Fibroblast of lung (primary cell): ENCODE data around the gene ISYNA1. TPM values are rescaled to one million over a fixed set of nuclear protein-coding genes. Genes with fewer than 3 reads are reported as not detected.
"Not testable (repeated sequence)": the region's sequence is repeated elsewhere in the genome, so short reads cannot be mapped to it uniquely, and the experiment has no call there.

Experiments used
- DNase-seq, 2 donors: peaks; one replicate each; pipeline versions ENCODE4 v3.0.0 to v3.0.0-alpha.2; 2010; ENCODE audit warnings: low read depth in 2 of 2
- H2AFZ ChIP-seq: 2 replicates; pipeline ENCODE4 v1.5.1; 2012; ENCODE audit warnings: low read length, control low read depth, inconsistent platforms
- H3K27ac ChIP-seq: 2 replicates; pipeline ENCODE4 v1.5.1; 2011; ENCODE audit warnings: low read length, control low read depth; ENCODE audit not compliant: insufficient read depth
- H3K27me3 ChIP-seq: 2 replicates; pipeline ENCODE4 v1.5.1; 2011; ENCODE audit warnings: mild to moderate bottlenecking, low read length; ENCODE audit not compliant: control insufficient read depth, insufficient read depth
- H3K36me3 ChIP-seq: 2 replicates; pipeline ENCODE4 v1.5.1; 2011; ENCODE audit warnings: low read length; ENCODE audit not compliant: control insufficient read depth, insufficient read depth
- H3K4me1 ChIP-seq: 2 replicates; pipeline ENCODE4 v1.5.1; 2011; ENCODE audit warnings: low read length; ENCODE audit not compliant: control insufficient read depth, insufficient read depth; ENCODE audit errors: extremely low read depth
- H3K4me2 ChIP-seq: 2 replicates; pipeline ENCODE4 v1.5.1; 2011; ENCODE audit warnings: low read length, control low read depth; ENCODE audit not compliant: insufficient read depth; ENCODE audit errors: extremely low read depth
- H3K4me3 ChIP-seq, 4 experiments: fragments of 200-600 bp in 1 of 4; sonication (generic) in 1 of 4; replicated peaks in 1 of 4; 2 replicates each; pipeline ENCODE4 v1.5.1; 2011 to 2016; ENCODE audit warnings: low read length in 4 of 4, low read depth in 3 of 4, mild to moderate bottlenecking in 3 of 4, control low read depth in 2 of 4, inconsistent platforms in 1 of 4, mixed read lengths in 1 of 4; ENCODE audit not compliant: insufficient read depth in 1 of 4; ENCODE audit errors: control extremely low read depth in 1 of 4
- H3K79me2 ChIP-seq: 2 replicates; pipeline ENCODE4 v1.5.1; 2012; ENCODE audit warnings: mild to moderate bottlenecking, low read length, inconsistent platforms; ENCODE audit not compliant: control insufficient read depth, insufficient read depth
- H3K9ac ChIP-seq: 2 replicates; pipeline ENCODE4 v1.5.1; 2011; ENCODE audit warnings: mild to moderate bottlenecking, low read length, control low read depth; ENCODE audit not compliant: insufficient read depth
- H3K9me3 ChIP-seq: 2 replicates; pipeline ENCODE4 v1.5.1; 2012; ENCODE audit warnings: low read depth, low read length; ENCODE audit not compliant: control insufficient read depth, insufficient read depth
- H4K20me1 ChIP-seq: 2 replicates; pipeline ENCODE4 v1.5.1; 2011; ENCODE audit warnings: low read length; ENCODE audit not compliant: control insufficient read depth, insufficient read depth; ENCODE audit errors: extremely low read depth
- CTCF ChIP-seq, 2 donors: IDR thresholded peaks in 1 of 2; conservative IDR thresholded peaks in 1 of 2; 1 replicate in 1 of 2; 2 replicates in 1 of 2; pipeline ENCODE4 v1.5.1; 2011 to 2012; ENCODE audit warnings: low read length in 2 of 2, control low read depth in 1 of 2, inconsistent platforms in 1 of 2, low read depth in 1 of 2, mild to moderate bottlenecking in 1 of 2
- EZH2 ChIP-seq: IDR thresholded peaks from 2 replicates; pipeline ENCODE4 v1.5.1; 2012; ENCODE audit warnings: low read length, control low read depth, mild to moderate bottlenecking; ENCODE audit errors: missing control alignments
- polyA plus RNA-seq, 2 donors: library from polyadenylated mRNA; depleted of rRNA in 1 of 2; stranded (reverse) in 1 of 2; unstranded in 1 of 2; fragments of >200 nt; gene quantifications; 2 replicates each; pipeline ENCODE4 v1.2.1, GENCODE V29; 2011 to 2012; ENCODE audit warnings: missing spikeins in 1 of 2
- total RNA-seq: library from RNA; depleted of rRNA; stranded (reverse); fragments of >200 nt; gene quantifications from 2 replicates; pipeline ENCODE4 v1.2.1, GENCODE V29; 2014

The ISYNA1 gene
- total and polyA plus RNA-seq, 2 donors (not counting 1 experiment from before 2014, with no cell fraction given) = 10.3 to 25.6 TPM

GRCh38 chr19:18412610-18413239, 25.2 kb downstream of the ISYNA1 start:
- H3K4me2 ChIP-seq = no peak overlapping the region
- H3K9ac ChIP-seq = no peak overlapping the region
- H3K27me3 ChIP-seq = no peaks in the 10 kb centered on the region
- H3K36me3 ChIP-seq = no peaks in the 10 kb centered on the region
- no peak overlapping the region for H2AFZ ChIP-seq
- TF ChIP-seq EZH2 (no peak), CTCF (conservative IDR thresholded peaks at IDR 0.05 in 1 of 2, IDR thresholded peaks at IDR 0.05 in 1 of 2; ENCODE audit: low read depth in 1 of 2, low read length in 2 of 2) (no peak)
- peaks cover 25% of the 10 kb centered on the region for H3K4me1 ChIP-seq
- no peaks in the 10 kb centered on the region for H3K9me3 ChIP-seq
- no peaks in the 10 kb centered on the region for H3K79me2 ChIP-seq
- no peak overlapping the region for H3K27ac ChIP-seq
- no peak for DNase-seq
- H4K20me1 ChIP-seq = no peaks in the 10 kb centered on the region
- H3K4me3 ChIP-seq = no peak overlapping the region

- no peak overlapping the region for H3K27ac ChIP-seq
- no peak overlapping the region for H2AFZ ChIP-seq
- H3K9ac ChIP-seq = no peak overlapping the region
- H3K36me3 ChIP-seq = no peaks in the 10 kb centered on the region
- no peak for DNase-seq
- H3K4me3 ChIP-seq = no peak overlapping the region
- H3K4me2 ChIP-seq = no peak overlapping the region
- no peaks in the 10 kb centered on the region for H3K27me3 ChIP-seq
- H3K4me1 ChIP-seq = no peaks in the 10 kb centered on the region
- no peaks in the 10 kb centered on the region for H4K20me1 ChIP-seq
- TF ChIP-seq CTCF (conservative IDR thresholded peaks at IDR 0.05 in 1 of 2, IDR thresholded peaks at IDR 0.05 in 1 of 2; ENCODE audit: low read depth in 1 of 2, low read length in 2 of 2) (peak; percentile 29 to 47), EZH2 (no peak)
- H3K79me2 ChIP-seq = no peaks in the 10 kb centered on the region
- no peaks in the 10 kb centered on the region for H3K9me3 ChIP-seq
Observed at GRCh38 chr19:18408053-18408476, 29.9 kb downstream of the ISYNA1 start.

GRCh38 chr19:18406749-18407148, 31.2 kb downstream of the ISYNA1 start:
- no peaks in the 10 kb centered on the region for H4K20me1 ChIP-seq
- DNase-seq = no peak
- no peak overlapping the region for H3K4me2 ChIP-seq
- no peak overlapping the region for H2AFZ ChIP-seq
- no peaks in the 10 kb centered on the region for H3K27me3 ChIP-seq
- no peaks in the 10 kb centered on the region for H3K36me3 ChIP-seq
- no peak overlapping the region for H3K4me3 ChIP-seq
- no peaks in the 10 kb centered on the region for H3K9me3 ChIP-seq
- H3K27ac ChIP-seq = no peak overlapping the region
- H3K9ac ChIP-seq = no peak overlapping the region
- TF ChIP-seq CTCF (conservative IDR thresholded peaks at IDR 0.05 in 1 of 2, IDR thresholded peaks at IDR 0.05 in 1 of 2; ENCODE audit: low read depth in 1 of 2, low read length in 2 of 2) = no peak
- no peak for TF ChIP-seq EZH2
- no peaks in the 10 kb centered on the region for H3K79me2 ChIP-seq
- no peaks in the 10 kb centered on the region for H3K4me1 ChIP-seq

GRCh38 chr19:18405754-18406153, 32.2 kb downstream of the ISYNA1 start:
- not testable (repeated sequence) for H3K4me2 ChIP-seq, H3K27me3 ChIP-seq, H4K20me1 ChIP-seq, H3K36me3 ChIP-seq, H3K27ac ChIP-seq, H3K79me2 ChIP-seq, DNase-seq, H3K4me3 ChIP-seq, H3K9ac ChIP-seq, H3K9me3 ChIP-seq, H2AFZ ChIP-seq, H3K4me1 ChIP-seq
